ENCODE measurements around the gene DDR2.
"Not testable (repeated sequence)": the region's sequence is repeated elsewhere in the genome, so short reads cannot be mapped to it uniquely, and the experiment has no call there.

GRCh38 chr1:162799995-162800830 lies 167.9 kb downstream of the DDR2 start:
- TF ChIP-seq POLR2AphosphoS5 (IDR thresholded peaks at IDR 0.05; ENCODE audit: low read depth, low read length); POLR2A (IDR thresholded peaks at IDR 0.05; ENCODE audit: low read depth, low read length); TAF1 (IDR thresholded peaks at IDR 0.05; ENCODE audit: low read depth, low read length); SPI1 (IDR thresholded peaks at IDR 0.05; ENCODE audit: low read depth, low read length); PAX5 (IDR thresholded peaks at IDR 0.05; ENCODE audit: insufficient read depth, low read length, severe bottlenecking); POU2F2 (IDR thresholded peaks at IDR 0.05; ENCODE audit: low read depth, low read length): not testable (repeated sequence)

All from GM12891 (cell line).